Natural killer cell (primary cell): Measurements from ENCODE around the gene BPI. TPM values are rescaled to one million over a fixed set of nuclear protein-coding genes. Genes with fewer than 3 reads are reported as not detected.

Experiments
- ATAC-seq, 3 donors: fragments of 150-1000 bp in 2 of 3; fragments of 200-7000 bp in 1 of 3; cut with Tn5 transposase; 1 replicate in 1 of 3; 2 replicates in 2 of 3; pipeline ENCODE4 v1.10.0; 2021; ENCODE audit warnings: mild to moderate bottlenecking in 2 of 3, moderate library complexity in 2 of 3
- DNase-seq, 2 donors: peaks; one replicate each; pipeline versions ENCODE4 v3.0.0 to v3.0.0-alpha.2; 2013 to 2021; ENCODE audit warnings: mixed read lengths in 1 of 2
- H3K27ac ChIP-seq: one replicate; pipeline ENCODE4 v1.5.1; 2013; ENCODE audit warnings: mild to moderate bottlenecking, low read length
- H3K27me3 ChIP-seq: one replicate; pipeline ENCODE4 v1.6.1; 2013; ENCODE audit warnings: low read length; ENCODE audit not compliant: control insufficient read depth, insufficient read depth
- H3K36me3 ChIP-seq: one replicate; pipeline ENCODE4 v1.6.1; 2013; ENCODE audit warnings: low read length; ENCODE audit not compliant: control insufficient read depth, insufficient read depth
- H3K4me1 ChIP-seq: one replicate; pipeline ENCODE4 v1.6.1; 2013; ENCODE audit warnings: low read length; ENCODE audit not compliant: control insufficient read depth, insufficient read depth
- H3K4me3 ChIP-seq: one replicate; pipeline ENCODE4 v1.5.1; 2013; ENCODE audit warnings: low read length
- H3K9me3 ChIP-seq: one replicate; pipeline ENCODE4 v1.6.1; 2013; ENCODE audit warnings: low read length; ENCODE audit not compliant: control insufficient read depth, insufficient read depth
- H3K27ac Mint-ChIP-seq, 2 donors: one replicate each; pipeline ENCODE4 v1.8.0; 2022; ENCODE audit warnings: mild to moderate bottlenecking in 2 of 2, mixed read lengths in 2 of 2, moderate library complexity in 1 of 2
- H3K27me3 Mint-ChIP-seq, 2 donors: one replicate each; pipeline ENCODE4 v1.8.0; 2022; ENCODE audit warnings: low read depth in 2 of 2, mixed read lengths in 2 of 2
- H3K36me3 Mint-ChIP-seq: one replicate; pipeline ENCODE4 v1.8.0; 2022; ENCODE audit warnings: mixed read lengths
- H3K4me1 Mint-ChIP-seq, 2 donors: one replicate each; pipeline ENCODE4 v1.8.0; 2022; ENCODE audit warnings: mixed read lengths in 2 of 2
- H3K4me3 Mint-ChIP-seq: one replicate; pipeline ENCODE4 v1.8.0; 2022; ENCODE audit warnings: mild to moderate bottlenecking, moderate library complexity, mixed read lengths
- H3K9me3 Mint-ChIP-seq, 2 donors: one replicate each; pipeline ENCODE4 v1.8.0; 2022; ENCODE audit warnings: mixed read lengths in 2 of 2
- CTCF ChIP-seq: fragments of 200-600 bp; IDR thresholded peaks from one replicate; pipeline ENCODE4 v1.8.0; 2022; ENCODE audit warnings: antibody characterized with exemption
- WGBS: methylation state at CpG from one replicate; pipeline ENCODE4 v1.1.7; 2013; ENCODE audit warnings: missing lambda C conversion rate; ENCODE audit not compliant: insufficient coverage; 5-methylcytosine and 5-hydroxymethylcytosine counted together
- intact Hi-C: fragments of 100-400 bp; cut with micrococcal nuclease; formaldehyde crosslinking; loops from one replicate; pipeline ENCODE4 v1.14.2; 2022
- total RNA-seq, 4 donors: library from RNA; stranded (reverse); fragments of 120-200 nt in 1 of 4; gene quantifications; one replicate each; pipeline versions ENCODE4 v1.2.3 to v1.2.4, GENCODE V29; 2013 to 2022

The BPI gene
- total RNA-seq, 3 donors from 2014 or later (not counting 1 experiment from before 2014, with no cell fraction given) = 0.20 TPM; not detected in 2

GRCh38 chr20:38300438-38300837, 3.5 kb upstream of the BPI start:
- intact Hi-C loops = no loop called here
- Histone ChIP-seq H3K4me1 (peaks cover 20% of the 10 kb centered on the region), H3K4me3 (no peak overlapping the region), H3K9me3 (no peaks in the 10 kb centered on the region), H3K27ac (no peak overlapping the region), H3K36me3 (no peaks in the 10 kb centered on the region), H3K27me3 (peaks cover 10% of the 10 kb centered on the region)
- ATAC-seq (no peak), DNase-seq (no peak)
- no peak overlapping the region for H3K4me3 Mint-ChIP-seq
- H3K27ac Mint-ChIP-seq = no peak overlapping the region
- H3K36me3 Mint-ChIP-seq = no peaks in the 10 kb centered on the region
- WGBS = 77% methylated on average over 4 of the region's 4 CpGs
- H3K27me3 Mint-ChIP-seq = peaks cover 25 to 36% of the 10 kb centered on the region in 2 donors
- H3K9me3 Mint-ChIP-seq = no peaks in the 10 kb centered on the region
- TF ChIP-seq CTCF = no peak
- peaks cover 18 to 26% of the 10 kb centered on the region in 2 donors for H3K4me1 Mint-ChIP-seq

DNA sequence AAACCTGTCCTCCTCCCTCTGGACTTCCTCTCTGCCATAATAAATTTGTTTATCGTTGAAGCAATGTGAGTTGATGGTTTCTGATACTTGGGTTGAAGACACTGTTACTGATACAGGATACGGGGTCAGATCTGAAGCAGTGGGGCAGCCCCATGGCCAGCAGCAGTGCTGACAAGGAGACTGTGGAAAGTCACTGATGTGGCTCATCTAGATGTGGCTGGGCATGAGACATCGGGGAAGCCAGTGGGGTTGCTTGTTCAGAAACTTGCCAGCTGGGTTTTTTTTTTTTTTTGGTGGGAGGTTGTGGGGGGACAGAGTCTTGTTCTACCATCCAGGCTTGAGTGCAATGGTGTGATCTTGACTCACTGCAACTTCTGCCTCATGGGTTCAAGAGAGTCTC, 2.6 kb upstream of the BPI start:
- intact Hi-C loops = no loop called here
- ATAC-seq = no peak
- peaks cover 20% of the 10 kb centered on the region for H3K4me1 ChIP-seq
- 78% methylated on average over 3 of the region's 3 CpGs for WGBS
- H3K36me3 Mint-ChIP-seq = no peaks in the 10 kb centered on the region
- no peaks in the 10 kb centered on the region for H3K36me3 ChIP-seq
- no peak overlapping the region for H3K27ac Mint-ChIP-seq
- peaks cover 18 to 26% of the 10 kb centered on the region in 2 donors for H3K4me1 Mint-ChIP-seq
- peaks cover 30 to 41% of the 10 kb centered on the region in 2 donors for H3K27me3 Mint-ChIP-seq
- DNase-seq = no peak
- no peak for TF ChIP-seq CTCF
- no peak overlapping the region for H3K4me3 ChIP-seq
- no peaks in the 10 kb centered on the region for H3K9me3 ChIP-seq
- peaks cover 12% of the 10 kb centered on the region for H3K27me3 ChIP-seq
- no peak overlapping the region for H3K4me3 Mint-ChIP-seq
- no peak overlapping the region for H3K27ac ChIP-seq
- no peaks in the 10 kb centered on the region for H3K9me3 Mint-ChIP-seq

GRCh38 chr20:38302786-38303185, 1.2 kb upstream of the BPI start:
- 18% methylated on average over 7 of the region's 11 CpGs for WGBS
- Histone ChIP-seq H3K4me1 (peaks cover 20% of the 10 kb centered on the region), H3K9me3 (no peaks in the 10 kb centered on the region), H3K27me3 (peaks cover 12% of the 10 kb centered on the region), H3K27ac (no peak overlapping the region), H3K36me3 (no peaks in the 10 kb centered on the region), H3K4me3 (no peak overlapping the region)
- no peak overlapping the region for H3K27ac Mint-ChIP-seq
- ATAC-seq (no peak), DNase-seq (no peak)
- H3K36me3 Mint-ChIP-seq = no peaks in the 10 kb centered on the region
- H3K4me1 Mint-ChIP-seq = peaks cover 18 to 30% of the 10 kb centered on the region in 2 donors
- intact Hi-C loops = no loop called here
- TF ChIP-seq CTCF = no peak
- no peak overlapping the region for H3K4me3 Mint-ChIP-seq
- H3K27me3 Mint-ChIP-seq = peaks cover 33 to 49% of the 10 kb centered on the region in 2 donors
- no peaks in the 10 kb centered on the region for H3K9me3 Mint-ChIP-seq

- peaks cover 20% of the 10 kb centered on the region for H3K4me1 ChIP-seq
- peaks cover 18 to 30% of the 10 kb centered on the region in 2 donors for H3K4me1 Mint-ChIP-seq
- ATAC-seq (peak in 2 of 3 donors; percentile 41 to 51), DNase-seq (no peak)
- no peaks in the 10 kb centered on the region for H3K36me3 ChIP-seq
- WGBS = 42% methylated on average over 8 of the region's 8 CpGs
- no peak overlapping the region for H3K27ac Mint-ChIP-seq
- peaks cover 31 to 49% of the 10 kb centered on the region in 2 donors for H3K27me3 Mint-ChIP-seq
- no peak overlapping the region for H3K4me3 Mint-ChIP-seq
- H3K4me3 ChIP-seq = no peak overlapping the region
- H3K27ac ChIP-seq = no peak overlapping the region
- H3K9me3 ChIP-seq = no peaks in the 10 kb centered on the region
- H3K9me3 Mint-ChIP-seq = no peaks in the 10 kb centered on the region
- intact Hi-C loops = no loop called here
- H3K27me3 ChIP-seq = peaks cover 12% of the 10 kb centered on the region
- TF ChIP-seq CTCF = no peak
- no peaks in the 10 kb centered on the region for H3K36me3 Mint-ChIP-seq
Observed at GRCh38 chr20:38304845-38305447, 990 bp downstream of the BPI start.
